Activated naive CD8-positive, alpha-beta T cell treated with anti-CD3 and anti-CD28 coated beads, Interleukin-2, amount 50 U/mL, for 24 hours (primary cell): ENCODE data around the gene TBKBP1.
"Not testable (repeated sequence)": the region's sequence is repeated elsewhere in the genome, so short reads cannot be mapped to it uniquely, and the experiment has no call there.

Source experiments
- ATAC-seq: fragments of 150-1000 bp; cut with Tn5 transposase; one replicate; pipeline ENCODE4 v1.10.0; 2021
- DNase-seq: peaks from one replicate; pipeline ENCODE4 v3.0.0; 2021
- H3K27ac Mint-ChIP-seq: one replicate; pipeline ENCODE4 v1.8.0; 2021; ENCODE audit warnings: mild to moderate bottlenecking, mixed read lengths
- H3K27me3 Mint-ChIP-seq: one replicate; pipeline ENCODE4 v1.8.0; 2021; ENCODE audit warnings: mixed read lengths
- H3K36me3 Mint-ChIP-seq: one replicate; pipeline ENCODE4 v1.8.0; 2021; ENCODE audit warnings: low read depth, mixed read lengths
- H3K4me1 Mint-ChIP-seq: one replicate; pipeline ENCODE4 v1.8.0; 2021; ENCODE audit warnings: mixed read lengths
- H3K4me3 Mint-ChIP-seq: one replicate; pipeline ENCODE4 v1.8.0; 2021; ENCODE audit warnings: mild to moderate bottlenecking, moderate library complexity, mixed read lengths
- H3K9me3 Mint-ChIP-seq: one replicate; pipeline ENCODE4 v1.8.0; 2021; ENCODE audit warnings: mixed read lengths

The TBKBP1 gene

DNA sequence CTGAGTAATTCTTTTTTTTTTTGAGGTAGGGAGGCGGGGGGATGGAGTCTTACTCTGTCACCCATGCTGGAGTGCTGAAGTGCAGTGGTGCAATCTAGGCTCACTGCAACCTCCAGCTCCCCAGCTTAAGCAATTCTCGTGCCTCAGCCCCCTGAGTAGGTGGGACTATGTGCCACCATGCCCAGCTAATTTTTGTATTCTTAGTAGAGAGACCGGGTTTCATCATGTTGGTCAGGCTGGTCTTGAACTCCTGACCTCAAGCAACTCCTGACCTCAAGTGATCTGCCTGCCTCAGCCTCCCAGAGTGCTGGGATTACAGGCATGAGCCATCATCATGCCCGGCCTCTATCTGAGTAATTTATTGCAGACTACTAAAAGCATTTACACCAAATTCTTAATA lies 24.9 kb upstream of the TBKBP1 start:
- Mint-ChIP-seq H3K27me3 (no peaks in the 10 kb centered on the region), H3K4me3 (no peak overlapping the region), H3K4me1 (peaks cover 26% of the 10 kb centered on the region), H3K27ac (no peak overlapping the region), H3K9me3 (no peaks in the 10 kb centered on the region), H3K36me3 (peaks cover 91% of the 10 kb centered on the region)
- DNase-seq (no peak), ATAC-seq (no peak)

DNA sequence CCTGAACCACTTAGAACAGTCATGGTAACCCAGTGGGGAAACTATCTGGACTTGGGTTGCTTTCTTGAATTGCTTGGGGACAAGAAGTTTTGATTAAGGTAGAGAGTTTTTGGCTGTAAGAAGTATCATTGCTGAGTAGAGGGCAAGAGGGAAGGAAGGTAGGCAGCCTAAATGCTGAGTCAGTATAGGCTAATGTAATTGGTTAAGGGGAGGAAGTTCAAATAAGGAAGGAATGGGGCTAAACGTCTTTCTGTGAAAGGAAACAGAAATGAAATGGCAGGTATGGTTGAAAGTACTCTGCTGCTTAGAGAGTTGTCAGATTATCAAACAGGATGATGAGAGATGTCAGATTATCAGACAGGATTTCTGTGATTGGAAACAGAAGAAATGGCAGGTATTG lies 23.9 kb upstream of the TBKBP1 start:
- peak overlapping the region; percentile 71 for H3K27ac Mint-ChIP-seq
- no peak overlapping the region for H3K4me3 Mint-ChIP-seq
- H3K36me3 Mint-ChIP-seq: peaks cover 91% of the 10 kb centered on the region
- ATAC-seq (no peak), DNase-seq (no peak)
- H3K4me1 Mint-ChIP-seq: peaks cover 24% of the 10 kb centered on the region
- H3K9me3 Mint-ChIP-seq: no peaks in the 10 kb centered on the region
- no peaks in the 10 kb centered on the region for H3K27me3 Mint-ChIP-seq

DNA sequence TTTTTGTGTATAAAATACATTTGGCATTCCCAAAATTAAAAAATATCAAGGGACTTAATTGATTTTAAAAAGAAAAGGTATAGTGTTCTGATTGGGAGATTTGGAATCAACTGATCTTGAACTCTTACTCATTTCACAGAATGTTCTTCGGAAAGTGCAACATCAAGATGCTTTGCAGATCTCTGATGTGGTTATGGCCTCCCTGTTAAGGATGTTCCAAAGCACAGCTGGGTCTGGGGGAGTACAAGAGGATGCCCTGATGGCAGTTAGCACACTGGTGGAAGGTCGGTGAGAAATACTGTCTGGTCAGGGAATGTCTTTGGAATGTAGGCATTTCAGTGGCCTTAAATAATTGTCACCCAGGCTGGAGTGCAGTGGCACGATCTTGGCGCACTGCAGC lies 19.5 kb upstream of the TBKBP1 start:
- H3K9me3 Mint-ChIP-seq: no peaks in the 10 kb centered on the region
- peaks cover 13% of the 10 kb centered on the region for H3K4me1 Mint-ChIP-seq
- H3K27ac Mint-ChIP-seq: no peak overlapping the region
- ATAC-seq: peak; percentile 26
- no peaks in the 10 kb centered on the region for H3K27me3 Mint-ChIP-seq
- H3K4me3 Mint-ChIP-seq: no peak overlapping the region
- no peak for DNase-seq
- peaks cover 91% of the 10 kb centered on the region for H3K36me3 Mint-ChIP-seq

DNA sequence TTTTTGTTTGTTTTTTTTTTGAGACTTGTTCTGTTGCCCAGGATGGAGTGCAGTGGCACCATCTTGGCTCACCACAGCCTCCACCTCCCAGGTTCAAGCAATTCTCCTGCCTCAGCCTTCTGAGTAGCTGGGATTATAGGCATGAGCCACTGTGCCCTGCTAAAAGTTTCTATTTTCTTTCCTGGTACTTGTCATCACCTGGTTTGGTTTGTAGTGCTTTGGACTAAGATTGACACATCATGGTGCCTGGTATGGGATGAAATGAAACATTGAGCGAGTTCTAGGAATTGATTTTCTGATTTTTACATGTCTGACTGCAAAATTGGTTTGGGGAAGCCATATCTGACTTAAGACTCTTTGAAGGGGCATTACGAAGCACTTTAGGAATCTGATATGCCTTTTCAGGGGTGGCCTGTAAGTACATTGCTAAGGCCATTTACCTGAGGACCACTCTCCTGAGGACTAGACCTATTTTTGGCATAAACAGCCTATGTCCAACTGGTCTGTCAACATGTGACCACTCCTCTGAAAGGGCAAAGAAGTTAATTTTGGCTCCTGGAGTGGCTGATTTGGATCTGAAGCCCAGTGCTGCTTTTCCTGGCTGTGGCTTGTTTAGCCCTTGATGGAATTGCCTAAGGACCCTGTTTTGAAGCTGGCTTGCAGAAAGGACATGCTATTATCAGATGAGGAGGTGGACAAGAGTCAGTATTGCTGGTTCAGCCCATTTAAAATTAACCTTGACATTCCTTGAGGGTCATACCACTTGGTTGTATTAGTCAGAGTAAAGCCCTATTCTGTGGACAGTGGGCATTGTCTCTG lies 18.4 kb upstream of the TBKBP1 start:
- Mint-ChIP-seq H3K36me3 (peaks cover 91% of the 10 kb centered on the region), H3K27ac (peak overlapping the region; percentile 31), H3K4me3 (no peak overlapping the region), H3K27me3 (no peaks in the 10 kb centered on the region), H3K4me1 (peaks cover 14% of the 10 kb centered on the region), H3K9me3 (no peaks in the 10 kb centered on the region)
- DNase-seq: no peak
- ATAC-seq: no peak

DNA sequence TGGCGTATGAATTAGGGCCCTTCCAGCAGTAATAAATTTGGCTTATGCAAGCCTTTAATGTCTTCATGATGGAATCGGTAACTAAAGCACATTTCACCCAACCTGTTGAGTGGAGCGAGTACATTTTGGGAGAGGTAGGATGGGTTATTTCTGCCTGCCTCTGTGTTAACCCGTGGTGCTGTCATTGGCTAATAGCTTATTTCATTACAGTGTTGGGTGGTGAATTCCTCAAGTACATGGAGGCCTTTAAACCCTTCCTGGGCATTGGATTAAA lies 17.8 kb upstream of the TBKBP1 start:
- no peaks in the 10 kb centered on the region for H3K27me3 Mint-ChIP-seq
- ATAC-seq (no peak), DNase-seq (no peak)
- peaks cover 15% of the 10 kb centered on the region for H3K4me1 Mint-ChIP-seq
- H3K9me3 Mint-ChIP-seq: no peaks in the 10 kb centered on the region
- no peak overlapping the region for H3K27ac Mint-ChIP-seq
- H3K4me3 Mint-ChIP-seq: no peak overlapping the region
- peaks cover 90% of the 10 kb centered on the region for H3K36me3 Mint-ChIP-seq

DNA sequence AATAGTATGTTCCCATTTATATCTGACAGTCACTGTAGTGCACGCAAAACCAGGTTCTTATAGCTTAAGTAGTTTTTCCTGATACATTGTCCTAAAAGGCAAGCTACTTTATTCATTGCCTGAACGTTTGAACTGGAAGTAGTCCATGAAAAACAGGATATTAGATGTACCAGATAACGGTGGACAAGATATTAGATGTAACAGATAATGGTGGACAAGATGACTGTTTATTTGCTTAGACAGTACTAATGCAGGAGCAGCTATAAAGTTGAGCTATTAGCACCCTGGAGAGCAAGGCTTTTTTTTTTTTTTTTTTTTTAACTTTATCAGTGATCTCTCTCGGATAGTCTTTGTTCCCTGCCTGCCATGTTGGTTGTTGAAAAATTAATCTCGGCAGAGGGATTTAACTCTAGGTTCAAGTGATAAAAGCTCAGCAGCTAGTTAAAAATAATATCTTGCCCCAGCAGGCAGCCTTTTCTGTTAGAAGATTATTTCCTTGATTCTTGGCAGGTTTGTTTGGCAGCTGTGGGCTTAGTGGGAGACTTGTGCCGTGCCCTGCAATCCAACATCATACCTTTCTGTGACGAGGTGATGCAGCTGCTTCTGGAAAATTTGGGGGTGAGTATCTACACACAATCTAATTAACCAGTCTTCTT lies 17.3 kb upstream of the TBKBP1 start:
- ATAC-seq (no peak), DNase-seq (no peak)
- H3K4me3 Mint-ChIP-seq: no peak overlapping the region
- peaks cover 90% of the 10 kb centered on the region for H3K36me3 Mint-ChIP-seq
- H3K4me1 Mint-ChIP-seq: peaks cover 15% of the 10 kb centered on the region
- no peaks in the 10 kb centered on the region for H3K9me3 Mint-ChIP-seq
- H3K27me3 Mint-ChIP-seq: no peaks in the 10 kb centered on the region
- no peak overlapping the region for H3K27ac Mint-ChIP-seq

DNA sequence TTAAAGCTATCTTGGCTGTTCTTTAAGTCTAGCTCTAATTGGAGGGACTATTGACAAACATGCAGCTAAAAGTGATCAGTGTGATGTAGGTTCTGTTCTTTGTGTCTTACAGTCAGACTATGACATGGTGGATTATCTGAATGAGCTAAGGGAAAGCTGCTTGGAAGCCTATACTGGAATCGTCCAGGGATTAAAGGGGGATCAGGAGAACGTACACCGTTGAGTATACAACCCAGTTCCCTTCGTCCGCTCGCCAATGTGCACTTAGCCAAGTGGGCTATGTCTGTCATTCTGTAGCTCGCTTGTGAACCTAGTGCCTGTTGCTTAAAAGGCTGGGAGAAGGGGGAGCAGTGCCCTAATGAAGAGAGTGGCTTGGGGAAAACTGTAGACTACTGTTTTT lies 15.8 kb upstream of the TBKBP1 start:
- ATAC-seq (no peak), DNase-seq (no peak)
- H3K36me3 Mint-ChIP-seq: peaks cover 92% of the 10 kb centered on the region
- H3K27me3 Mint-ChIP-seq: no peaks in the 10 kb centered on the region
- no peak overlapping the region for H3K4me3 Mint-ChIP-seq
- no peaks in the 10 kb centered on the region for H3K9me3 Mint-ChIP-seq
- H3K27ac Mint-ChIP-seq: peak overlapping the region; percentile 1
- H3K4me1 Mint-ChIP-seq: peaks cover 16% of the 10 kb centered on the region

DNA sequence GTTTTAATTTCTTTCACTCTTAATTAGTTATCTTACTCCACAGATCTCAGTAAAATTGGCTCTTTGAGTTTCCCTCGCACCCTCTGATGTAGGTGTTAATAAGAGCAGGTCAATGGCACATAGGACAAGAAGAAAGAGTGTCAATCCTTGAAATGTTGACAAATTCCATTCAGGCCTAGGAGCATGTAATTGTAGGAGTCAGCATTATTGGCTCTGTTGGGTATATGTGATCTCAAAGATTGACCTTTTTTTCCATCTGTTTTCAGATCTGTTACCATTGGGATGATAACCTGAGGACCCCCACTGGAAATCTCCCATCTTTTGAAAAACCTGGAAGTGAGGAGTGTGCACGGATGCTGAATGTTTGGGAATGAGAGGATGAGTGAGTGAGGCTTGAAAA lies 11.8 kb upstream of the TBKBP1 start:
- no peak for ATAC-seq
- Mint-ChIP-seq H3K9me3 (no peaks in the 10 kb centered on the region), H3K4me3 (no peak overlapping the region), H3K4me1 (peaks cover 9% of the 10 kb centered on the region), H3K27me3 (no peaks in the 10 kb centered on the region), H3K27ac (peak overlapping the region; percentile 18), H3K36me3 (peaks cover 90% of the 10 kb centered on the region)
- DNase-seq: no peak

DNA sequence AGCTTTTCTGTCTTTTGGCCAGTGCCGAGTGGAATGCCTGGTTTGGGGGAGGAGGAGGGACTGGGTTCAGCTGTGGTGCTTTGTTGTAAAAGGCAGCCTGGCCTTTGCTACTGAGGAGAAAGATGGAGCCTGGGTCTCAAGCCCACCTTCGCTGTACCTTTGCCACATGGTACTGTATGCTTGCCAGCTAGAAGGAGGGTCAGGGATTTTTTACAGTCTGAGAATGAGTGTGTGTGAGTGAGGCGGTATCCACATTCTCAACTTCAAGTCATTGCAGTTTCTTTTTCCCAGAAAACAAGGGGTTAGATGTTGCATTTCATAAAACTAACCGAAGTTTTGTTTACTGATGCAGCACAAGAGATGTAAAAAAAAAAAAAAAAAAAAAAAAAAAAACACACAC lies 11.2 kb upstream of the TBKBP1 start:
- Mint-ChIP-seq H3K27ac (peak overlapping the region; percentile 44), H3K36me3 (peaks cover 86% of the 10 kb centered on the region)
- H3K4me1 Mint-ChIP-seq, DNase-seq, H3K27me3 Mint-ChIP-seq, H3K4me3 Mint-ChIP-seq, H3K9me3 Mint-ChIP-seq, ATAC-seq: not testable (repeated sequence)

DNA sequence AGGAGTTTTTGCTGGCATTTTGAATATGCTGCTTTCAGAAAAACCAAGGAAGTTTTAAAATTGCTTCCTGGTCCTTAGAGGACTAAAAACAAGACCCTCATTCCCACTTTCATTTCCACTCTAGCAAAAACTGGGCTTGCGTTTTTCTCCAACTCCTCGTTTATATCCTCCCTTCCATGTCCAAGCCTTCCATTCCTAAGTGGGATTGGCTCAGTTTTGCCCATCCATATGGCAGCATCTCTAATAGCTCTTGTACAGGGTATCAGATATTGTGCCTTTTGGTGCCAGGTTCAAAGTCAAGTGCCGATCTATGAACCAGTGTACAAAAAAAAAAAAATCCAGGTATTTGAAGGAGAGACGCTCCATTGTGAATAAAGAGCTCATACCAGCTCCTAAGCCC lies 9.9 kb upstream of the TBKBP1 start:
- Mint-ChIP-seq H3K9me3 (no peaks in the 10 kb centered on the region), H3K4me1 (peaks cover 9% of the 10 kb centered on the region), H3K27ac (no peak overlapping the region), H3K4me3 (no peak overlapping the region), H3K36me3 (peaks cover 75% of the 10 kb centered on the region), H3K27me3 (no peaks in the 10 kb centered on the region)
- ATAC-seq (no peak), DNase-seq (no peak)

DNA sequence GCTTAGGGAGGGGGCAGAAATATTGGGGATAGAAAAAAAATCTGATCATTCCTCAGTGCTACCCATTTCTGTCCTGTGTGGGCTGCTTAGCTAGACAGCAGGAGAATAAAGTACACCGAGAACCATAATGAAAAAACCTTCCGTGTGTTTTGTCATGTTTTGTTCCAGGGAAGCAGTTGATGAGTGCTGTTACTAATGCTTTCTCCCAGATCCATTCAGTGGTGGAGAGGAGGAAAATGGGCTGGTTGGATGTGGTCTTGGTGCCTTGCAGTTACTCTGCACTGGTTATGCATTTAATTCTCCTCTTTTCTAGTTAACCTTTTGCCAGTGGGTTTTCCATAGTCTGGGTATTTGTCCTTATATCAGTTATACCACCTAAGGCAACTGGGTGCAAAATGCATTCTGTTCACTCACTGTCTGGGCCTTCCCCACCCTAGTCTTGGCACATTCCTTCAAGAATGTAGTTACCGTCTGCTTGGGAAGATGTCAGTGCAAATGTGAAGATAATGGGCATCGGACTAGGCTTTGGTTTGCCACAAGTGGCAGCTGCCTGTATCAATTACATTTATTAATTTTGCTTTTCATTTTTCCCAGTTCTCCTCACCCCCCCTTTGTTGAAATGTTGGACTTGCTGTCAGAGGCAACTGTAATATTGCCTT lies 9.3 kb upstream of the TBKBP1 start:
- Mint-ChIP-seq H3K27me3 (no peaks in the 10 kb centered on the region), H3K9me3 (no peaks in the 10 kb centered on the region), H3K4me1 (peaks cover 9% of the 10 kb centered on the region), H3K4me3 (no peak overlapping the region), H3K27ac (no peak overlapping the region), H3K36me3 (peaks cover 69% of the 10 kb centered on the region)
- ATAC-seq (no peak), DNase-seq (no peak)

DNA sequence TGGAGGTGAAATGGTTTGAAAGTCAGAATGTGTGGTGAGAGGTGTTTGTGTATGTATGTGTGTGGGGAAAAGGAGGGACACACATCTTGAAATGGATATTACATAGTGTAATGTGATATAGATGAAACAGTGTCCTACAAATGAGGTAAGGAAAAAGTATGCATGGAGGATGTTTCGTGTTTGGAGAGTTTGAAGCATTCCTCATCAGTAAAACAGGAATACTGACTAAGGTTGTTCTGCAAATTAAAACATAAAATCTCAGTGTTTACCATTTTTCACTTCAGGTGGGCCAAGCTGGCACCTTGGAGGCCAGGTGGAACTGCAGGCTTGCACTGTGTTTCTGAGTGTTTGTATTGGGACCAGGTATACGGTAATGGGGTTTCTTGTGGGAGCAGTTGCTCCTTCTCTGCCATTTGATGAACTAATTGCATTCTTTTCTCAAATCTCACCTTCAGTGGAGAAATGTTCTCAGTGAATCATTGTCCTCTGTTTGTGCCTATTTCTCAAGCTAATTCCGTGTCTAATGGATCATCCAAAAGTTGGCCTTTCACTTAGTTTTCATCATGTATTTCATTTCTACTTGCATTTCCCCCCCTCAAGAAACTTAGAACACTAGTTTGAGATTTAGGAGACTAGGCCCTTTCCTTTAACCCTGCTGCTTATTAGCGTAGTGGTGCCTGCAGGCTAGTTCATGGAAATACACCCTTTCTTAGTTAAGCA lies 8.2 kb upstream of the TBKBP1 start:
- no peaks in the 10 kb centered on the region for H3K9me3 Mint-ChIP-seq
- H3K27me3 Mint-ChIP-seq: no peaks in the 10 kb centered on the region
- DNase-seq: no peak
- H3K4me1 Mint-ChIP-seq: peaks cover 13% of the 10 kb centered on the region
- peaks cover 58% of the 10 kb centered on the region for H3K36me3 Mint-ChIP-seq
- no peak overlapping the region for H3K4me3 Mint-ChIP-seq
- no peak for ATAC-seq
- H3K27ac Mint-ChIP-seq: no peak overlapping the region

DNA sequence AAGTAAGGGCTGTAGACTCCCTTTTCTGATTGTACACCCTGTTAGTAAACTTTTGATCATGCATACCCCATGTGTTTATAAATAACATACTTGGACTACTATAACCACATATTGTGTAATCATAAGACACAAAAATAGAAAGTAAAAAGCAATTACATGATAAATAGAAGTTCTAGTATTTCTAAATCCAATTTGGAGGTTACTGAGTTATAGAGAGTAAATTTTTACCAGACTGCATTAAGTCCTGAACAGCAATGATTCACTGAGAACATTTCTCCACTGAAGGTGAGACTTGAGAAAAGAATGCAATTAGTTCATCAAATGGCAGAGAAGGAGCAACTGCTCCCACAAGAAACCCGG lies 7.7 kb upstream of the TBKBP1 start:
- H3K36me3 Mint-ChIP-seq: peaks cover 54% of the 10 kb centered on the region
- no peak for DNase-seq
- H3K27me3 Mint-ChIP-seq: no peaks in the 10 kb centered on the region
- no peak overlapping the region for H3K27ac Mint-ChIP-seq
- H3K9me3 Mint-ChIP-seq: no peaks in the 10 kb centered on the region
- no peak overlapping the region for H3K4me3 Mint-ChIP-seq
- peaks cover 13% of the 10 kb centered on the region for H3K4me1 Mint-ChIP-seq
- no peak for ATAC-seq

DNA sequence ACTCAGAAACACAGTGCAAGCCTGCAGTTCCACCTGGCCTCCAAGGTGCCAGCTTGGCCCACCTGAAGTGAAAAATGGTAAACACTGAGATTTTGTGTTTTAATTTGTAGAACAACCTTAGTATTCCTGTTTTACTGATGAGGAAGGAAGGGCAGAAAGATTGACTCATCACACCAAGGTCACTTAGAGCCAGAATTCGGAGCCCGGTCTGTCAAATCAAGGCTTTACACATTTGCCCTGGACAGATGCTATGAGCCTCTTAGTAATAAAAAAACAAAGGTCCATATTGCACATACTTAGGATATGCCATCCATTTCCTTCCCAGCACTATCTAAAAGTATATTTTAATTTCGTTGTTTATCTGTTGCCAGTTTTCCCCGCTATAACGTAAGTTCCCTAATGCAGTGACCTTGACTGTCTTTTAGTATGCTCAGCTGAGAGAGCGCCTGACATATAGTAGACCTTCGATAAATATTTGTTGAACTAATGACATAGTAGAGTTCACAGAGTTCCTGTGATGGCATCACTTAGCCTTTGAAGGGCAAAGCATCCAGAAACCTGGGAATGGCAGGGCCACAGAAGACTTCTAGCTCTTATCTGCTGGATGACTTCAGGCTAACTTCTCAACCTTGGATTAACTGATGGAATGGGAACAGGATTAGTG lies 7.2 kb upstream of the TBKBP1 start:
- Mint-ChIP-seq H3K4me1 (peaks cover 17% of the 10 kb centered on the region), H3K36me3 (peaks cover 49% of the 10 kb centered on the region), H3K9me3 (no peaks in the 10 kb centered on the region), H3K4me3 (no peak overlapping the region), H3K27me3 (no peaks in the 10 kb centered on the region), H3K27ac (peak overlapping the region; percentile 68)
- ATAC-seq (no peak), DNase-seq (no peak)
